Endodermal cell (in vitro differentiated cells): ENCODE measurements around the gene SPATA1. TPM values are rescaled to one million over a fixed set of nuclear protein-coding genes. Genes with fewer than 3 reads are reported as not detected.

Experiments
- DNase-seq: peaks from one replicate; pipeline ENCODE4 v3.0.0-alpha.2; 2017
- H3K27ac ChIP-seq: 2 replicates; pipeline ENCODE4 v1.5.1; 2013; ENCODE audit warnings: mild to moderate bottlenecking, low read depth, low read length, moderate library complexity
- H3K27me3 ChIP-seq: 2 replicates; pipeline ENCODE4 v1.6.1; 2013; ENCODE audit warnings: mild to moderate bottlenecking, low read length, moderate library complexity; ENCODE audit not compliant: insufficient read depth, control insufficient read depth, poor library complexity, severe bottlenecking
- H3K36me3 ChIP-seq: 2 replicates; pipeline ENCODE4 v1.7.0; 2013; ENCODE audit warnings: mild to moderate bottlenecking, low read length, moderate library complexity; ENCODE audit not compliant: control insufficient read depth, insufficient read depth
- H3K4me1 ChIP-seq: one replicate; pipeline ENCODE4 v1.7.0; 2013; ENCODE audit warnings: low read length; ENCODE audit not compliant: control insufficient read depth, insufficient read depth
- H3K4me3 ChIP-seq: 2 replicates; pipeline ENCODE4 v1.5.1; 2013; ENCODE audit warnings: mild to moderate bottlenecking, low read length, moderate library complexity
- H3K9ac ChIP-seq: 2 replicates; pipeline ENCODE4 v1.6.1; 2013; ENCODE audit warnings: mild to moderate bottlenecking, low read length, moderate library complexity; ENCODE audit not compliant: poor library complexity, severe bottlenecking; ENCODE audit errors: extremely low read depth
- H3K9me3 ChIP-seq: 2 replicates; pipeline ENCODE4 v1.6.1; 2013; ENCODE audit warnings: mild to moderate bottlenecking, low read length, moderate library complexity; ENCODE audit not compliant: control insufficient read depth
- H3K27ac Mint-ChIP-seq: 2 replicates; pipeline ENCODE4 v1.8.0; 2020; ENCODE audit warnings: mixed read lengths
- H3K27me3 Mint-ChIP-seq: 2 replicates; pipeline ENCODE4 v1.8.0; 2021; ENCODE audit warnings: mild to moderate bottlenecking, mixed read lengths; ENCODE audit not compliant: insufficient read depth
- H3K36me3 Mint-ChIP-seq: 2 replicates; pipeline ENCODE4 v1.8.0; 2020; ENCODE audit warnings: low read depth, mixed read lengths
- H3K4me1 Mint-ChIP-seq: 2 replicates; pipeline ENCODE4 v1.8.0; 2020; ENCODE audit warnings: mixed read lengths
- H3K4me3 Mint-ChIP-seq: 2 replicates; pipeline ENCODE4 v1.8.0; 2020; ENCODE audit warnings: mild to moderate bottlenecking, moderate library complexity, mixed read lengths
- H3K9me3 Mint-ChIP-seq: 2 replicates; pipeline ENCODE4 v1.8.0; 2020; ENCODE audit warnings: mild to moderate bottlenecking, mixed read lengths
- CTCF ChIP-seq: fragments of 200-600 bp; sonication (generic); conservative IDR thresholded peaks from 2 replicates; pipeline ENCODE4 v1.5.0; 2021; ENCODE audit warnings: antibody characterized with exemption, mild to moderate bottlenecking
- WGBS, 2 experiments: methylation state at CpG; one replicate each; pipeline versions ENCODE4 v1.1.5 to v1.1.7; 2013; ENCODE audit warnings: missing lambda C conversion rate in 2 of 2, mixed read lengths in 1 of 2; ENCODE audit not compliant: insufficient coverage in 1 of 2, insufficient read length in 1 of 2; 5-methylcytosine and 5-hydroxymethylcytosine counted together
- total RNA-seq, 2 donors: library from RNA; stranded (reverse); fragmentation: NEBNext Ultra II Directional in 1 of 2; extraction: Animal tissue kit (Norgen Biotek cat#: 25700) in 1 of 2; gene quantifications; 2 replicates in 1 of 2; 3 replicates in 1 of 2; pipeline ENCODE4 v1.2.1, GENCODE V29; 2021

SPATA1 gene
- total RNA-seq, 2 donors from 2014 or later: 0.55 to 1.6 TPM

DNA sequence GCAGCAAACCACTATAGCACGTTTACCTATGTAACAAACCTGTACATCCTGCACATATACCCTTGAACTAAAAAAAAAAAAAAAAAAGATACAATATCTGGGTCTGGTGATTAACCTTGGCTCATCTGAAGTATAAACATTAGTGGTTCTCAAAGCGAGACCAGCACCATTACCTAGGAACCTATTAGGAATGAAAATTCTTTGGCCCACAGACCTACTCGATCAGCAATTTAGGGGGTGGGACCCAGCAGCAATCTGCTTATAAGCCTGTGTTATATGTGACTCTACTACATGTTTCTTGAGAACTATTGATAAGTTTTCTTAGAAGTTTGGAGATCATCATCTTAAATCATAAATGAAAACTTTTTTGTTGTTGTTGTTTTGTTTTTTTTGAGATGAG is 9.7 kb upstream of the SPATA1 start:
- Mint-ChIP-seq H3K27me3 (no peaks in the 10 kb centered on the region), H3K4me1 (no peaks in the 10 kb centered on the region), H3K27ac (no peak overlapping the region), H3K36me3 (peaks cover 63% of the 10 kb centered on the region), H3K9me3 (no peaks in the 10 kb centered on the region), H3K4me3 (no peak overlapping the region)
- H3K27me3 ChIP-seq: no peaks in the 10 kb centered on the region
- no peak overlapping the region for H3K4me3 ChIP-seq
- TF ChIP-seq CTCF: no peak
- H3K9ac ChIP-seq: no peak overlapping the region
- H3K9me3 ChIP-seq: no peaks in the 10 kb centered on the region
- DNase-seq: no peak
- 97 to 100% methylated on average over 2 to 3 of the region's 3 CpGs for WGBS, 2 experiments
- no peak overlapping the region for H3K27ac ChIP-seq
- H3K4me1 ChIP-seq: no peaks in the 10 kb centered on the region
- peaks cover 98% of the 10 kb centered on the region for H3K36me3 ChIP-seq

DNA sequence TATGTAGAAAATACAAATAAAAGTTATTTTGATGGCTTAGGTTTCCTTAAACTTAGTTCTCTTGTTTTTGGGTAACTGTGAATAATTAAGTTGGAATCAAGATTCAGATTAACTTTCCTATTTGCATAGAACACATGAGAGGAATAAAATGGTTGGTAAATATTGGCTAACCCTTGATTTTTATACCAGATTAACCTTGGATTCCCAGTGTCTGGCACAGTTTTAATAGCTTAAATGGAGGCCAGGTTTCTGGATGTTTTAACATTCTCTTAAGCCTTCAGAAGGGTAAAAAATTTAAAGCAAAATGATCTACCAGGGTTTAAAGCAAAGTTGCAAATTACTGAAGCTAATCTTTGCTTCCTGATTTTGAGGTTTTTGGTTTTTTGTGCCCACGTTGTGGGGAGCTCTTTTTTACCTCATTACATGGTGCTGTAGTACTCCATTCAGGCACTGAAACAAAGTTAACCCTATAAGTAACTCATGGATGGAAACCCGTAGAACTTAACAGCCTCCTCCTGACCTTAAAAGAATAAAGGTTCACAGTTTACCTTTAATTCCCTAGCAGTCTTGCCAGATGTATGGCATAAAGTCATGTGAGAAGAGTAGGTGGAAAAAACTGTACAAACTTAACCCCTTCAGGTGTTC is 8.4 kb upstream of the SPATA1 start:
- H3K4me1 Mint-ChIP-seq: no peaks in the 10 kb centered on the region
- no peaks in the 10 kb centered on the region for H3K27me3 Mint-ChIP-seq
- H3K27ac ChIP-seq: no peak overlapping the region
- DNase-seq: no peak
- no peaks in the 10 kb centered on the region for H3K4me1 ChIP-seq
- H3K36me3 Mint-ChIP-seq: peaks cover 59% of the 10 kb centered on the region
- 97 to 100% methylated on average over 1 to 2 of the region's 2 CpGs for WGBS, 2 experiments
- H3K27me3 ChIP-seq: no peaks in the 10 kb centered on the region
- H3K4me3 Mint-ChIP-seq: no peak overlapping the region
- no peaks in the 10 kb centered on the region for H3K9me3 Mint-ChIP-seq
- H3K9me3 ChIP-seq: no peaks in the 10 kb centered on the region
- TF ChIP-seq CTCF: no peak
- no peak overlapping the region for H3K9ac ChIP-seq
- H3K4me3 ChIP-seq: no peak overlapping the region
- no peak overlapping the region for H3K27ac Mint-ChIP-seq
- H3K36me3 ChIP-seq: peaks cover 89% of the 10 kb centered on the region

GRCh38 chr1:84502927-84503326 is 3.3 kb upstream of the SPATA1 start:
- H3K9me3 ChIP-seq: no peaks in the 10 kb centered on the region
- H3K27me3 ChIP-seq: no peaks in the 10 kb centered on the region
- H3K27ac ChIP-seq: peak overlapping the region; percentile 64
- no peaks in the 10 kb centered on the region for H3K27me3 Mint-ChIP-seq
- H3K4me1 ChIP-seq: no peaks in the 10 kb centered on the region
- H3K36me3 Mint-ChIP-seq: peaks cover 32% of the 10 kb centered on the region
- no peak for TF ChIP-seq CTCF
- peak overlapping the region; percentile 100 for H3K4me3 ChIP-seq
- 96 to 100% methylated on average over 4 to 5 of the region's 5 CpGs for WGBS, 2 experiments
- H3K4me1 Mint-ChIP-seq: peaks cover 18% of the 10 kb centered on the region
- H3K36me3 ChIP-seq: peaks cover 48% of the 10 kb centered on the region
- H3K9ac ChIP-seq: no peak overlapping the region
- H3K9me3 Mint-ChIP-seq: no peaks in the 10 kb centered on the region
- no peak overlapping the region for H3K4me3 Mint-ChIP-seq
- DNase-seq: no peak
- H3K27ac Mint-ChIP-seq: no peak overlapping the region
